HepG2 (cell line): Measurements from ENCODE around the gene MCAT. TPM values are rescaled to one million over a fixed set of nuclear protein-coding genes. Genes with fewer than 3 reads are reported as not detected.

Experiments used
- BCL3 ChIP-seq: sonication (generic); formaldehyde crosslinking; IDR thresholded peaks from 2 replicates; pipeline ENCODE4 v1.5.1; 2020; ENCODE audit warnings: mild to moderate bottlenecking, missing genetic modification reagents, moderate library complexity
- GLI4 ChIP-seq: sonication (generic); formaldehyde crosslinking; IDR thresholded peaks from 2 replicates; pipeline ENCODE4 v1.5.1; 2020; ENCODE audit warnings: missing genetic modification reagents, mild to moderate bottlenecking, moderate library complexity, borderline replicate concordance
- HNF4A ChIP-seq: sonication (generic); formaldehyde crosslinking; IDR thresholded peaks from 2 replicates; pipeline ENCODE4 v1.4.0; 2020; ENCODE audit warnings: missing genetic modification reagents
- MTA1 ChIP-seq: sonication (generic); formaldehyde crosslinking; IDR thresholded peaks from 2 replicates; pipeline ENCODE4 v1.4.0; 2020; ENCODE audit warnings: missing genetic modification reagents, mild to moderate bottlenecking, borderline replicate concordance
- PCBP1 ChIP-seq: fragments of 200-400 bp; formaldehyde crosslinking; IDR thresholded peaks from 2 replicates; pipeline ENCODE4 v1.6.1; 2017; ENCODE audit warnings: mild to moderate bottlenecking, low read depth, low read length, borderline replicate concordance
- POGZ ChIP-seq: sonication (generic); formaldehyde crosslinking; IDR thresholded peaks from 2 replicates; pipeline ENCODE4 v1.4.0; 2020; ENCODE audit warnings: mild to moderate bottlenecking, missing genetic modification reagents
- TERF1 ChIP-seq: sonication (generic); formaldehyde crosslinking; IDR thresholded peaks from 2 replicates; pipeline ENCODE4 v1.8.0; 2022; ENCODE audit warnings: mild to moderate bottlenecking, missing genetic modification reagents, moderate library complexity
- YEATS4 ChIP-seq: sonication (generic); formaldehyde crosslinking; IDR thresholded peaks from 2 replicates; pipeline ENCODE4 v1.4.0; 2020; ENCODE audit warnings: missing genetic modification reagents, borderline replicate concordance
- ZNF138 ChIP-seq: sonication (generic); formaldehyde crosslinking; IDR thresholded peaks from 2 replicates; pipeline ENCODE4 v1.5.0; 2020; ENCODE audit warnings: mild to moderate bottlenecking, low read depth, missing genetic modification reagents
- ZNF160 ChIP-seq: sonication (generic); formaldehyde crosslinking; IDR thresholded peaks from 2 replicates; pipeline ENCODE4 v1.8.0; 2022; ENCODE audit warnings: mild to moderate bottlenecking, inconsistent platforms, missing genetic modification reagents
- ZNF18 ChIP-seq: sonication (generic); formaldehyde crosslinking; IDR thresholded peaks from 2 replicates; pipeline ENCODE4 v1.8.0; 2022; ENCODE audit warnings: mild to moderate bottlenecking, missing genetic modification reagents; ENCODE audit not compliant: insufficient replicate concordance
- ZNF660 ChIP-seq: sonication (generic); formaldehyde crosslinking; IDR thresholded peaks from 2 replicates; pipeline ENCODE4 v1.5.1; 2020; ENCODE audit warnings: mild to moderate bottlenecking, low read depth, missing genetic modification reagents, borderline replicate concordance
- ZNF766 ChIP-seq: sonication (generic); formaldehyde crosslinking; IDR thresholded peaks from 2 replicates; pipeline ENCODE4 v1.5.0; 2020; ENCODE audit warnings: missing genetic modification reagents, borderline replicate concordance
- polyA plus RNA-seq, 8 experiments: library from polyadenylated mRNA; depleted of rRNA in 3 of 8; stranded (reverse) in 7 of 8; unstranded in 1 of 8; fragments of >200 nt; fragmentation: Illumina TruSeq in 4 of 8; extraction: Trizol in 4 of 8; gene quantifications; 2 replicates each; pipeline versions ENCODE4 v1.2.1 to v1.2.3, GENCODE V29; 2011 to 2016; ENCODE audit warnings: low read depth in 4 of 8, missing spikeins in 1 of 8, mixed read lengths in 1 of 8; ENCODE audit not compliant: insufficient read depth in 1 of 8
- total RNA-seq, 5 experiments: library from RNA; depleted of rRNA; stranded (reverse); fragments of >200 nt; fragmentation: Illumina TruSeq; extraction: Trizol; gene quantifications; 2 replicates each; pipeline ENCODE4 v1.2.3, GENCODE V29; 2016; ENCODE audit warnings: low read depth in 1 of 5
- TF ChIP-seq, protein P1 (sequence below): sonication (generic); formaldehyde crosslinking; IDR thresholded peaks from 2 replicates; pipeline ENCODE4 v1.4.0; 2020; ENCODE audit warnings: missing genetic modification reagents
- TF ChIP-seq, protein P2 (sequence below): sonication (generic); formaldehyde crosslinking; IDR thresholded peaks from 2 replicates; pipeline ENCODE4 v1.5.0; 2020; ENCODE audit warnings: mild to moderate bottlenecking, missing genetic modification reagents
- TF ChIP-seq, protein P3 (sequence below): sonication (generic); formaldehyde crosslinking; IDR thresholded peaks from 2 replicates; pipeline ENCODE4 v1.4.0; 2020; ENCODE audit warnings: missing genetic modification reagents

Gene MCAT
- total and polyA plus RNA-seq, 2 of the 13 experiments (the other 11 are each of a cell fraction or from before 2014, with no cell fraction given), result 9.3 to 16.7 TPM

- TF ChIP-seq, protein P1, sequence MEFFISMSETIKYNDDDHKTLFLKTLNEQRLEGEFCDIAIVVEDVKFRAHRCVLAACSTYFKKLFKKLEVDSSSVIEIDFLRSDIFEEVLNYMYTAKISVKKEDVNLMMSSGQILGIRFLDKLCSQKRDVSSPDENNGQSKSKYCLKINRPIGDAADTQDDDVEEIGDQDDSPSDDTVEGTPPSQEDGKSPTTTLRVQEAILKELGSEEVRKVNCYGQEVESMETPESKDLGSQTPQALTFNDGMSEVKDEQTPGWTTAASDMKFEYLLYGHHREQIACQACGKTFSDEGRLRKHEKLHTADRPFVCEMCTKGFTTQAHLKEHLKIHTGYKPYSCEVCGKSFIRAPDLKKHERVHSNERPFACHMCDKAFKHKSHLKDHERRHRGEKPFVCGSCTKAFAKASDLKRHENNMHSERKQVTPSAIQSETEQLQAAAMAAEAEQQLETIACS (CRISPR knock-in tag), result no peak
- TF ChIP-seq HNF4A (CRISPR knock-in tag) (peak; percentile 41), YEATS4 (CRISPR knock-in tag) (no peak), PCBP1 (no peak), POGZ (CRISPR knock-in tag) (no peak), BCL3 (CRISPR knock-in tag) (no peak), ZNF660 (CRISPR knock-in tag) (no peak), ZNF766 (CRISPR knock-in tag) (no peak), TERF1 (CRISPR knock-in tag) (no peak), ZNF160 (no peak), ZNF138 (CRISPR knock-in tag) (peak; percentile 50; the same call in 1 of the 2 replicates), GLI4 (CRISPR knock-in tag) (no peak), ZNF18 (CRISPR knock-in tag) (peak; percentile 39), MTA1 (CRISPR knock-in tag) (0 out of 2 replicates have a peak, but pooled peaks have one; percentile 24)
- TF ChIP-seq, protein P2, sequence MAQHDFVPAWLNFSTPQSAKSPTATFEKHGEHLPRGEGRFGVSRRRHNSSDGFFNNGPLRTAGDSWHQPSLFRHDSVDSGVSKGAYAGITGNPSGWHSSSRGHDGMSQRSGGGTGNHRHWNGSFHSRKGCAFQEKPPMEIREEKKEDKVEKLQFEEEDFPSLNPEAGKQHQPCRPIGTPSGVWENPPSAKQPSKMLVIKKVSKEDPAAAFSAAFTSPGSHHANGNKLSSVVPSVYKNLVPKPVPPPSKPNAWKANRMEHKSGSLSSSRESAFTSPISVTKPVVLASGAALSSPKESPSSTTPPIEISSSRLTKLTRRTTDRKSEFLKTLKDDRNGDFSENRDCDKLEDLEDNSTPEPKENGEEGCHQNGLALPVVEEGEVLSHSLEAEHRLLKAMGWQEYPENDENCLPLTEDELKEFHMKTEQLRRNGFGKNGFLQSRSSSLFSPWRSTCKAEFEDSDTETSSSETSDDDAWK (CRISPR knock-in tag), result no peak
- TF ChIP-seq, protein P3, sequence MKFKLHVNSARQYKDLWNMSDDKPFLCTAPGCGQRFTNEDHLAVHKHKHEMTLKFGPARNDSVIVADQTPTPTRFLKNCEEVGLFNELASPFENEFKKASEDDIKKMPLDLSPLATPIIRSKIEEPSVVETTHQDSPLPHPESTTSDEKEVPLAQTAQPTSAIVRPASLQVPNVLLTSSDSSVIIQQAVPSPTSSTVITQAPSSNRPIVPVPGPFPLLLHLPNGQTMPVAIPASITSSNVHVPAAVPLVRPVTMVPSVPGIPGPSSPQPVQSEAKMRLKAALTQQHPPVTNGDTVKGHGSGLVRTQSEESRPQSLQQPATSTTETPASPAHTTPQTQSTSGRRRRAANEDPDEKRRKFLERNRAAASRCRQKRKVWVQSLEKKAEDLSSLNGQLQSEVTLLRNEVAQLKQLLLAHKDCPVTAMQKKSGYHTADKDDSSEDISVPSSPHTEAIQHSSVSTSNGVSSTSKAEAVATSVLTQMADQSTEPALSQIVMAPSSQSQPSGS (CRISPR knock-in tag), result no peak
These were observed 25.0 kb downstream of the MCAT start (continued) for GRCh38 chr22:43118024-43118849.
